ENCODE data around the gene FOXL1. TPM values are rescaled to one million over a fixed set of nuclear protein-coding genes. Genes with fewer than 3 reads are reported as not detected.
"Not testable (repeated sequence)": the region's sequence is repeated elsewhere in the genome, so short reads cannot be mapped to it uniquely, and the experiment has no call there.

Gene FOXL1
- total RNA-seq, 1 experiment from 2014 or later = 9.3 TPM

DNA sequence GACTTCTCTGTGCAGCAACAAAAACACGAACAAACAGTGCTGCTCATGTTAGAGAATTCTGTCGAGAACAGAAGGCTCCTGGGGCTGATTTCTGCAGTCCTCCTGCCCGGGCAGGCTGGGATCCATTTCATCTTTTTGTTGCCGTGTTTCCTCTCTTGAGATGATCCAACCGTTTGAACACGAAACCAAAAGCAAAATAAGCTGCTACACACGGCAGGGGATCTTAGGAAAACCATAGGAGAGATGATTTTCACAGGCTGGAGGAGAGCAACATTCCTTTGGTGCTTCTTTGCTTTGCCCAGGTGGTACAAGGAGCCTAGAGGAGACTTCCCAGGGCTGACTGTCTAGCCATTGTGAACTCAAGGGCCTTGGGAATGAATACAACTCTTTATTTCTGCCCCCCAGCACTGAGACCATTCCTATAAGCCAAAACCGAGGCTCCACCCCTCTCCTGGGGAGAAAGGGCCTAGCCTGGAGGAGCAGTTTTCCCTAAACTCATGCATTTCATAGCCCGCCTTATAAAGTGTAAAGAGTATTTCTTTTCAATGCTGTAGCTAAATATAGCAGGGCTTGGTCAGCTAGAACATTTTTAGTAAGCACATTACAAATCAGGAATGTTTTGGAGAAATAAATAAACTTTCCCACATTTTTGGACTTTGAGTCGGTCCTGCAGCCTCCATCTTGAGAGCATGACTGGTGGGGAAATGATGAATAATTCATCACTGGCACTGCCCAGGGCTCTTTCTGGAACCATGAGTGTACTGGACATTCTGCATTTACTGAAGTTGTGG lies 7.7 kb downstream of the FOXL1 start:
- peaks cover 63% of the 10 kb centered on the region for H3K4me1 ChIP-seq (ENCODE audit: control insufficient read depth, insufficient read depth, low read length)
- BruUV-seq (replicated peaks) = no TSS peak
- H3K9me3 ChIP-seq (ENCODE audit: control insufficient read depth, insufficient read depth, low read depth, low read length) = no peaks in the 10 kb centered on the region
- H3K27ac ChIP-seq (ENCODE audit: low read length) = peak overlapping the region; percentile 97
- CTCF ChIA-PET = interaction anchor here (0.7 kb wide), 1 partner anchor 8 kb away, joined by 3 read pairs; no protein-coding TSS in a partner anchor
- H3K4me3 ChIP-seq (ENCODE audit: low read depth in 2 of 2, low read length in 2 of 2) = peak overlapping the region in 1 of 2 experiments; percentile 25; a peak in 2 of 4 replicates
- 0 out of 2 replicates have a peak, but pooled peaks have one; percentile 11 for ATAC-seq
- intact Hi-C loops (cut with micrococcal nuclease; ENCODE audit: unreplicated experiment) = no loop called here
- H3K27me3 ChIP-seq (ENCODE audit: control insufficient read depth, insufficient read depth, low read length) = no peaks in the 10 kb centered on the region
- DNase-seq (ENCODE audit: low read depth, low spot score) = no peak
- in situ Hi-C loops (cut with HindIII; ENCODE audit: low pct_unique_long_range_greater_than_20kb, low sequenced_read_pairs) = no loop called here
- H3K36me3 ChIP-seq (ENCODE audit: control insufficient read depth, insufficient read depth, low read length) = no peaks in the 10 kb centered on the region
- POLR2A ChIA-PET = interaction anchor here (0.5 kb wide), 1 partner anchor 732 kb away, joined by 5 read pairs; no protein-coding TSS in a partner anchor
- no peak for TF ChIP-seq SIN3A (IDR thresholded peaks at IDR 0.05; ENCODE audit: borderline replicate concordance, insufficient read depth, low read depth, low read length)
- no peak for TF ChIP-seq POLR2AphosphoS5 (IDR thresholded peaks at IDR 0.05; ENCODE audit: low read depth, low read length)
- TF ChIP-seq REST (IDR thresholded peaks at IDR 0.05; ENCODE audit: insufficient read depth in 1 of 2, low read depth in 2 of 2, low read length in 1 of 2) = no peak
- TF ChIP-seq TCF7L2 (IDR thresholded peaks at IDR 0.05; ENCODE audit: low read depth, low read length) = no peak
- TF ChIP-seq, protein P1, sequence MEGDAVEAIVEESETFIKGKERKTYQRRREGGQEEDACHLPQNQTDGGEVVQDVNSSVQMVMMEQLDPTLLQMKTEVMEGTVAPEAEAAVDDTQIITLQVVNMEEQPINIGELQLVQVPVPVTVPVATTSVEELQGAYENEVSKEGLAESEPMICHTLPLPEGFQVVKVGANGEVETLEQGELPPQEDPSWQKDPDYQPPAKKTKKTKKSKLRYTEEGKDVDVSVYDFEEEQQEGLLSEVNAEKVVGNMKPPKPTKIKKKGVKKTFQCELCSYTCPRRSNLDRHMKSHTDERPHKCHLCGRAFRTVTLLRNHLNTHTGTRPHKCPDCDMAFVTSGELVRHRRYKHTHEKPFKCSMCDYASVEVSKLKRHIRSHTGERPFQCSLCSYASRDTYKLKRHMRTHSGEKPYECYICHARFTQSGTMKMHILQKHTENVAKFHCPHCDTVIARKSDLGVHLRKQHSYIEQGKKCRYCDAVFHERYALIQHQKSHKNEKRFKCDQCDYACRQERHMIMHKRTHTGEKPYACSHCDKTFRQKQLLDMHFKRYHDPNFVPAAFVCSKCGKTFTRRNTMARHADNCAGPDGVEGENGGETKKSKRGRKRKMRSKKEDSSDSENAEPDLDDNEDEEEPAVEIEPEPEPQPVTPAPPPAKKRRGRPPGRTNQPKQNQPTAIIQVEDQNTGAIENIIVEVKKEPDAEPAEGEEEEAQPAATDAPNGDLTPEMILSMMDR (IDR thresholded peaks at IDR 0.05) = no peak

GRCh38 chr16:86587487-86587886 lies 9.1 kb downstream of the FOXL1 start:
- Histone ChIP-seq H3K27me3 (ENCODE audit: control insufficient read depth, insufficient read depth, low read length) (no peaks in the 10 kb centered on the region), H3K27ac (ENCODE audit: low read length) (no peak overlapping the region), H3K4me3 (ENCODE audit: low read depth in 2 of 2, low read length in 2 of 2) (no peak overlapping the region), H3K36me3 (ENCODE audit: control insufficient read depth, insufficient read depth, low read length) (no peaks in the 10 kb centered on the region), H3K4me1 (ENCODE audit: control insufficient read depth, insufficient read depth, low read length) (peaks cover 49% of the 10 kb centered on the region), H3K9me3 (ENCODE audit: control insufficient read depth, insufficient read depth, low read depth, low read length) (no peaks in the 10 kb centered on the region)
- TF ChIP-seq SIN3A (IDR thresholded peaks at IDR 0.05; ENCODE audit: borderline replicate concordance, insufficient read depth, low read depth, low read length) (no peak), TCF7L2 (IDR thresholded peaks at IDR 0.05; ENCODE audit: low read depth, low read length) (no peak), REST (IDR thresholded peaks at IDR 0.05; ENCODE audit: insufficient read depth in 1 of 2, low read depth in 2 of 2, low read length in 1 of 2) (no peak), POLR2AphosphoS5 (IDR thresholded peaks at IDR 0.05; ENCODE audit: low read depth, low read length) (no peak)
- TF ChIP-seq, protein P1 (IDR thresholded peaks at IDR 0.05) = no peak
- ATAC-seq = no peak
- ChIA-PET CTCF (no interaction called here), POLR2A (no interaction called here)
- in situ Hi-C loops (cut with HindIII; ENCODE audit: low pct_unique_long_range_greater_than_20kb, low sequenced_read_pairs) (no loop called here), intact Hi-C loops (cut with micrococcal nuclease; ENCODE audit: unreplicated experiment) (no loop called here)
- DNase-seq (ENCODE audit: low read depth, low spot score) = no peak
- no TSS peak for BruUV-seq (replicated peaks)

DNA sequence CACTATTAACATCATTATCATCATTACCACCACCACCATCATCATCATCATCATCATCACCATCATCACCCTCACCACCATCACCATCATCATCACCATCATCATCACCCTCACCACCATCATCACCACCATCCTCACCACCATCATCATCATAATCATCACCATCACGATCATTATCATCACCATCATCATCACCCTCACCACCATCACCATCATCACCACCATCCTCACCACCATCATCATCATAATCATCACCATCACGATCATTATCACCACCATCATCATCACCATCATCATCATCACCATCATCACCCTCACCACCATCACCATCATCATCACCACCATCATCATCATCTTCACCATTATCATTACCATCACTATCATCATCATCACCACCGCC lies 9.6 kb downstream of the FOXL1 start:
- ATAC-seq; DNase-seq (ENCODE audit: low read depth, low spot score); H3K27me3 ChIP-seq (ENCODE audit: control insufficient read depth, insufficient read depth, low read length); H3K9me3 ChIP-seq (ENCODE audit: control insufficient read depth, insufficient read depth, low read depth, low read length); BruUV-seq (replicated peaks); POLR2A ChIA-PET; CTCF ChIA-PET; intact Hi-C loops (cut with micrococcal nuclease; ENCODE audit: unreplicated experiment); H3K36me3 ChIP-seq (ENCODE audit: control insufficient read depth, insufficient read depth, low read length); H3K27ac ChIP-seq (ENCODE audit: low read length); in situ Hi-C loops (cut with HindIII; ENCODE audit: low pct_unique_long_range_greater_than_20kb, low sequenced_read_pairs); H3K4me3 ChIP-seq (ENCODE audit: low read depth in 2 of 2, low read length in 2 of 2): not testable (repeated sequence)
- H3K4me1 ChIP-seq (ENCODE audit: control insufficient read depth, insufficient read depth, low read length) = peaks cover 45% of the 10 kb centered on the region
